A549 (cell line): ENCODE data around the gene NSUN7. TPM values are rescaled to one million over a fixed set of nuclear protein-coding genes. Genes with fewer than 3 reads are reported as not detected.
"Not testable (repeated sequence)": the region's sequence is repeated elsewhere in the genome, so short reads cannot be mapped to it uniquely, and the experiment has no call there.

Source experiments
- ATAC-seq, 2 experiments: fragments of 200-7000 bp in 1 of 2; fragments of >200 bp in 1 of 2; cut with Nextera tagmentation in 1 of 2; cut with Tn5 transposase in 1 of 2; 3 replicates each; pipeline versions ENCODE4 v1.8.0 to v1.9.1; 2018 to 2020; ENCODE audit warnings: mild to moderate bottlenecking in 1 of 2, moderate library complexity in 1 of 2
- CTCF ChIA-PET: fragments of 300-600 bp; sonication (Branson Sonifier 250); formaldehyde crosslinking; extraction: SDS; loops from one replicate; lab custom pipeline; 2021; ENCODE audit warnings: antibody characterized with exemption, inconsistent platforms; lab: Yijun Ruan, JAX
- POLR2A ChIA-PET: fragments of 350-600 bp; formaldehyde crosslinking; extraction: SDS; loops from one replicate; lab custom pipeline; 2021; ENCODE audit warnings: antibody characterized with exemption, inconsistent platforms; lab: Yijun Ruan, JAX
- DNase-seq, 2 experiments: peaks; one replicate each; pipeline versions ENCODE4 v3.0.0 to v3.0.0-alpha.2; 2011 to 2016; ENCODE audit warnings: low read depth in 1 of 2, low spot score in 1 of 2
- FAIRE-seq: peaks from 2 replicates; lab custom pipeline; 2011; peaks lifted over from hg19 to GRCh38; lab: Jason Lieb, UNC
- H3K27ac ChIP-seq, 2 experiments: fragments of >200 bp; sonication (Bioruptor Twin); formaldehyde crosslinking; 3 replicates each; pipeline ENCODE4 v1.5.1; 2016 to 2017
- H3K4me1 ChIP-seq: fragments of >200 bp; sonication (Bioruptor Twin); formaldehyde crosslinking; 3 replicates; pipeline ENCODE4 v1.6.1; 2016
- H3K4me2 ChIP-seq: fragments of >200 bp; sonication (Bioruptor Twin); formaldehyde crosslinking; 3 replicates; pipeline ENCODE4 v1.6.1; 2016
- H3K4me3 ChIP-seq: fragments of >200 bp; sonication (Bioruptor Twin); formaldehyde crosslinking; 3 replicates; pipeline ENCODE4 v1.5.1; 2016
- H3K9me3 ChIP-seq: fragments of >200 bp; sonication (Bioruptor Twin); formaldehyde crosslinking; 3 replicates; pipeline ENCODE4 v1.6.1; 2016
- CBX8 ChIP-seq: fragments of 200-600 bp; sonication (generic); IDR thresholded peaks from 2 replicates; pipeline ENCODE4 v1.6.1; 2016
- CEBPB ChIP-seq, 2 experiments: fragments of >200 bp in 1 of 2; sonication (Bioruptor Twin) in 1 of 2; formaldehyde crosslinking in 1 of 2; IDR thresholded peaks; 2 replicates each; pipeline ENCODE4 v1.6.1; 2012 to 2016
- CHD2 ChIP-seq: fragments of 150-350 bp; IDR thresholded peaks from 2 replicates; pipeline ENCODE4 v1.6.1; 2014; ENCODE audit warnings: low read length; ENCODE audit not compliant: partially characterized antibody
- EHF ChIP-seq: fragments of 250-450 bp; sonication (Bioruptor Pico); IDR thresholded peaks from 2 replicates; pipeline ENCODE4 v1.5.0; 2020; ENCODE audit warnings: mild to moderate bottlenecking
- EHMT2 ChIP-seq: fragments of 200-600 bp; sonication (generic); IDR thresholded peaks from 2 replicates; pipeline ENCODE4 v1.6.1; 2016; ENCODE audit warnings: antibody characterized with exemption, low read depth, mild to moderate bottlenecking, moderate library complexity
- FOSB ChIP-seq: fragments of 250-450 bp; sonication (Bioruptor Pico); IDR thresholded peaks from 2 replicates; pipeline ENCODE4 v1.5.0; 2020; ENCODE audit warnings: mild to moderate bottlenecking, moderate library complexity
- HDAC2 ChIP-seq: fragments of 200-600 bp; sonication (generic); IDR thresholded peaks from 2 replicates; pipeline ENCODE4 v1.6.1; 2016
- HEYL ChIP-seq: fragments of 250-450 bp; sonication (Bioruptor Pico); IDR thresholded peaks from 2 replicates; pipeline ENCODE4 v1.8.0; 2021; ENCODE audit warnings: mild to moderate bottlenecking, moderate library complexity
- HOXA7 ChIP-seq: fragments of 250-450 bp; sonication (Bioruptor Pico); IDR thresholded peaks from 2 replicates; pipeline ENCODE4 v1.5.0; 2020; ENCODE audit warnings: mild to moderate bottlenecking, moderate library complexity
- HOXB5 ChIP-seq: fragments of 250-450 bp; sonication (Bioruptor Pico); IDR thresholded peaks from 2 replicates; pipeline ENCODE4 v1.5.0; 2020; ENCODE audit warnings: mild to moderate bottlenecking, moderate library complexity
- KDM1A ChIP-seq: fragments of 200-600 bp; sonication (generic); IDR thresholded peaks from 2 replicates; pipeline ENCODE4 v1.6.1; 2016; ENCODE audit warnings: low read depth, mild to moderate bottlenecking
- MYC ChIP-seq: IDR thresholded peaks from 2 replicates; pipeline ENCODE4 v1.6.1; 2012; ENCODE audit warnings: mild to moderate bottlenecking, inconsistent platforms, low read length, improper control_type of control experiment, borderline replicate concordance
- NFE2L2 ChIP-seq: fragments of 150-350 bp; conservative IDR thresholded peaks from 2 replicates; pipeline ENCODE4 v1.6.1; 2014; ENCODE audit warnings: low read length
- POLR2AphosphoS2 ChIP-seq: conservative IDR thresholded peaks from 2 replicates; pipeline ENCODE4 v1.6.1; 2012; ENCODE audit warnings: low read length, improper control_type of control experiment, inconsistent platforms
- RAD21 ChIP-seq, 2 experiments: fragments of >200 bp in 1 of 2; sonication (Bioruptor Twin) in 1 of 2; formaldehyde crosslinking in 1 of 2; IDR thresholded peaks in 1 of 2; conservative IDR thresholded peaks in 1 of 2; 2 replicates in 1 of 2; 3 replicates in 1 of 2; pipeline ENCODE4 v1.6.1; 2012 to 2018; ENCODE audit warnings: inconsistent platforms in 1 of 2
- RNF2 ChIP-seq: fragments of 200-600 bp; sonication (generic); IDR thresholded peaks from 2 replicates; pipeline ENCODE4 v1.6.1; 2016; ENCODE audit warnings: low read depth, mild to moderate bottlenecking, antibody characterized with exemption, moderate library complexity, borderline replicate concordance
- SREBF2 ChIP-seq: fragments of 450-650 bp; IDR thresholded peaks from 2 replicates; pipeline ENCODE4 v1.6.1; 2014; ENCODE audit warnings: mild to moderate bottlenecking, moderate library complexity
- ZFP36 ChIP-seq: fragments of 450-650 bp; IDR thresholded peaks from 2 replicates; pipeline ENCODE4 v1.6.1; 2014; ENCODE audit warnings: borderline replicate concordance; ENCODE audit not compliant: partially characterized antibody
- ZNF302 ChIP-seq: fragments of 250-450 bp; sonication (Bioruptor Pico); IDR thresholded peaks from 2 replicates; pipeline ENCODE4 v1.9.0; 2021; ENCODE audit warnings: inconsistent platforms, mild to moderate bottlenecking, moderate library complexity
- ZSCAN20 ChIP-seq: fragments of 250-450 bp; sonication (Bioruptor Pico); IDR thresholded peaks from 2 replicates; pipeline ENCODE4 v1.8.0; 2022; ENCODE audit warnings: mild to moderate bottlenecking, moderate library complexity
- WGBS: methylation state at CpG from one replicate; pipeline ENCODE4 v1.1.6; 2017; ENCODE audit errors: missing lambda C conversion rate; 5-methylcytosine and 5-hydroxymethylcytosine counted together
- polyA plus RNA-seq, 4 experiments: library from polyadenylated mRNA; depleted of rRNA in 3 of 4; stranded (reverse); fragments of >200 nt; fragmentation: RNase III in 1 of 4; extraction: RNeasy Plus Mini Kit Qiagen cat#74134 plus additional on column Dnase treatment in 1 of 4; gene quantifications; 2 replicates in 3 of 4; 3 replicates in 1 of 4; pipeline ENCODE4 v1.2.3, GENCODE V29; 2011 to 2017
- TF ChIP-seq, protein P1 (sequence below): fragments of 150-350 bp; IDR thresholded peaks from 2 replicates; pipeline ENCODE4 v1.6.1; 2014; ENCODE audit warnings: low read depth, mild to moderate bottlenecking, low read length
- TF ChIP-seq, protein P2 (sequence below): fragments of 250-450 bp; sonication (Bioruptor Pico); IDR thresholded peaks from 2 replicates; pipeline ENCODE4 v1.5.0; 2020; ENCODE audit warnings: low read depth, mild to moderate bottlenecking, moderate library complexity

Gene NSUN7
- polyA plus RNA-seq, 2 of the 4 experiments (the other 2 are of a cell fraction), result 0.65 to 1.4 TPM

DNA sequence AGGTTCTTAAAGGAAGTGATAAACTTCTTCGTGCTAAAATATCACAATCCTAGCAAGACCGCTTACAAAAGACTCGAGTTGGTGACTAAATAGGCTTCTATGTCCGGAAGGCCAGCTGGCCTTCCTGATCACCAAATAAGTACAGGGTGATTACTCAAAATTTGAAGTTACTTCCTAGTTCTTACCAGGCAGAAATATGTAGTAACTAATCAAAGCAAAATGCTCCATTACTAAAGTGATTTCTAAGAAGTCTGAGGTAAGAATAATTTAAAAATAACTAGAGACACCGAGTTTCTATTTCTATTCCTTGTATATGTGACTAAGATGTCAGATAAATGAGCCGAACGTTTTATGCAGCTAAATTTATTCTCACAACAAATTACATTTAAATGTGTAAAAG, 62.2 kb downstream of the NSUN7 start:
- TF ChIP-seq SREBF2, result no peak
- TF ChIP-seq HEYL (CRISPR knock-in tag), result no peak
- TF ChIP-seq, protein P1, sequence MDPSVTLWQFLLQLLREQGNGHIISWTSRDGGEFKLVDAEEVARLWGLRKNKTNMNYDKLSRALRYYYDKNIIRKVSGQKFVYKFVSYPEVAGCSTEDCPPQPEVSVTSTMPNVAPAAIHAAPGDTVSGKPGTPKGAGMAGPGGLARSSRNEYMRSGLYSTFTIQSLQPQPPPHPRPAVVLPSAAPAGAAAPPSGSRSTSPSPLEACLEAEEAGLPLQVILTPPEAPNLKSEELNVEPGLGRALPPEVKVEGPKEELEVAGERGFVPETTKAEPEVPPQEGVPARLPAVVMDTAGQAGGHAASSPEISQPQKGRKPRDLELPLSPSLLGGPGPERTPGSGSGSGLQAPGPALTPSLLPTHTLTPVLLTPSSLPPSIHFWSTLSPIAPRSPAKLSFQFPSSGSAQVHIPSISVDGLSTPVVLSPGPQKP, result no peak
- TF ChIP-seq EHMT2, result no peak
- TF ChIP-seq HOXA7, result no peak
- TF ChIP-seq KDM1A, result no peak
- TF ChIP-seq CEBPB (IDR thresholded peaks at IDR 0.05), result no peak
- no peak for TF ChIP-seq EHF (CRISPR knock-in tag)
- TF ChIP-seq RNF2, result no peak
- no peak for TF ChIP-seq ZSCAN20
- CTCF ChIA-PET, result no interaction called here
- no peak for FAIRE-seq

DNA sequence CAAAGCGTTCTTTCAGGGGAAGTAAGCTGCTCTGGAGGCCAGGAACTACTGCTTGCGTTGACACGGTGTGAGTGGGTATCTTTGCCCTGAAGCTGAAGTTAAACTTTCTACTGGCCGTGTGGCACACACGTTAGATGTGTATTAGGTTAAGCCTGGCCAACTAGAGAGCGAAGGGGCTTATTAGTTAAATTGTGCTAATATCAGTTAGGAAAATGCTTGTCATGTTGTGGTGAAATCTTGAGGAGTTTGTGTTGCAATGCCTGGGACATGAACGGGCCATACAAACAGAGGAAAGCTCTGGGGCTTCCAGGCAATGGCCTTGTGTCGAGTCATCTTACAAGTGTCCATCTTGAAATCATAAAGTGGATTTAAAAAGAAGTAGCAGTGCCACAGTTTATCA, 62.6 kb downstream of the NSUN7 start:
- no peak for FAIRE-seq
- Histone ChIP-seq H3K9me3 (no peaks in the 10 kb centered on the region), H3K4me2 (no peak overlapping the region), H3K4me3 (no peak overlapping the region), H3K4me1 (no peaks in the 10 kb centered on the region), H3K27ac (no peak overlapping the region)
- ChIA-PET CTCF (interaction anchor here (0.6 to 1.2 kb wide), 2 partner anchors 19 to 119 kb away, joined by 3 read pairs; no protein-coding TSS in a partner anchor), POLR2A (no interaction called here)
- DNase-seq, result no peak
- no peak for ATAC-seq
- TF ChIP-seq POLR2AphosphoS2 (no peak), KDM1A (no peak), EHF (CRISPR knock-in tag) (no peak), CBX8 (no peak), NFE2L2 (no peak), ZFP36 (no peak)
- TF ChIP-seq, protein P2, sequence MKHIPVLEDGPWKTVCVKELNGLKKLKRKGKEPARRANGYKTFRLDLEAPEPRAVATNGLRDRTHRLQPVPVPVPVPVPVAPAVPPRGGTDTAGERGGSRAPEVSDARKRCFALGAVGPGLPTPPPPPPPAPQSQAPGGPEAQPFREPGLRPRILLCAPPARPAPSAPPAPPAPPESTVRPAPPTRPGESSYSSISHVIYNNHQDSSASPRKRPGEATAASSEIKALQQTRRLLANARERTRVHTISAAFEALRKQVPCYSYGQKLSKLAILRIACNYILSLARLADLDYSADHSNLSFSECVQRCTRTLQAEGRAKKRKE (CRISPR knock-in tag), result no peak
- 86% methylated on average over 8 of the region's 8 CpGs for WGBS

More for the DNA sequence above, 62.2 kb downstream of the NSUN7 start:
- Histone ChIP-seq H3K9me3 (no peaks in the 10 kb centered on the region), H3K4me3 (no peak overlapping the region), H3K4me2 (no peak overlapping the region), H3K27ac (no peak overlapping the region), H3K4me1 (no peaks in the 10 kb centered on the region)
- ATAC-seq (no peak), DNase-seq (no peak)
- POLR2A ChIA-PET, result no interaction called here
- WGBS, result 86% methylated on average over 7 of the region's 7 CpGs

GRCh38 chr4:40812856-40813255, 63.1 kb downstream of the NSUN7 start:
- H3K4me3 ChIP-seq, result no peak overlapping the region
- no peak overlapping the region for H3K4me2 ChIP-seq
- H3K27ac ChIP-seq, result no peak overlapping the region
- H3K9me3 ChIP-seq, result no peaks in the 10 kb centered on the region
- 67% methylated on average over 2 of the region's 2 CpGs for WGBS
- no peak for FAIRE-seq
- no peaks in the 10 kb centered on the region for H3K4me1 ChIP-seq
- ChIA-PET CTCF (interaction anchor here (0.6 to 1.2 kb wide), 2 partner anchors 19 to 119 kb away, joined by 3 read pairs; no protein-coding TSS in a partner anchor), POLR2A (interaction anchor here (0.7 kb wide), 1 partner anchor 10 kb away, joined by 3 read pairs; no protein-coding TSS in a partner anchor)
- TF ChIP-seq POLR2AphosphoS2 (no peak), ZNF302 (CRISPR knock-in tag) (no peak), HDAC2 (no peak), RAD21 (conservative IDR thresholded peaks at IDR 0.05 in 1 of 2, IDR thresholded peaks at IDR 0.05 in 1 of 2) (no peak), MYC (no peak), FOSB (CRISPR knock-in tag) (no peak), CEBPB (IDR thresholded peaks at IDR 0.05) (no peak), CHD2 (no peak), HOXB5 (no peak)
- TF ChIP-seq, all 56 proteins: peak for 0
- DNase-seq (no peak), ATAC-seq (no peak)

DNA sequence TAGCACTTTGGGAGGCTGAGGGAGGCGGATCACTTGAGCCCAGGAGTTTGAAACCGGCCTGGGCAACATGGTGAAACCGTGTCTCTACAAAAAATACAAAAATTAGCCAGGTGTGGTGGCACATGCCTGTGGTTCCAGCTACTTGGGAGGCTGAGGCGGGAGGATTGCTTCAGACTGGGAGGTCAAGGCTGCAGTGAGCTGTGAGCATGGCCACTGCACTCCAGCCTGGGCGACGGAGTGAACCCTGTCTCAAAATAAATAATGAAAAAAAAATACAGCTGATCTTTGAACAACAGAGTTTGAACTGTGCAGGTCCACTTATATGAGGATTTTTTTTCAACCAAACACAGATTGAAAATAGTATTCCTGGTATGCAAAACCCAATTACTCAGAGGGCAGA, 67.4 kb downstream of the NSUN7 start:
- H3K27ac ChIP-seq, DNase-seq, H3K4me2 ChIP-seq, ATAC-seq, CTCF ChIA-PET, H3K9me3 ChIP-seq, H3K4me1 ChIP-seq, POLR2A ChIA-PET, H3K4me3 ChIP-seq, FAIRE-seq: not testable (repeated sequence)
- 93% methylated on average over 6 of the region's 6 CpGs for WGBS
